Upper lobe of right lung (tissue), 1 donor: ENCODE measurements around the gene CCDC137. TPM values are rescaled to one million over a fixed set of nuclear protein-coding genes. Genes with fewer than 3 reads are reported as not detected.

ENCODE experiments used
- ATAC-seq: fragments of 200-7000 bp; cut with Tn5 transposase; one replicate; pipeline ENCODE4 v1.9.1; 2020; ENCODE audit warnings: mild to moderate bottlenecking, moderate library complexity
- DNase-seq: peaks from one replicate; pipeline ENCODE4 v3.0.0-alpha.2; 2020
- H3K27ac ChIP-seq: fragments of 200-600 bp; one replicate; pipeline ENCODE4 v1.8.0; 2022
- H3K27me3 ChIP-seq: fragments of 200-600 bp; one replicate; pipeline ENCODE4 v1.8.0; 2022; ENCODE audit warnings: mild to moderate bottlenecking
- H3K36me3 ChIP-seq: fragments of 200-600 bp; one replicate; pipeline ENCODE4 v1.8.0; 2022
- H3K4me1 ChIP-seq: fragments of 200-600 bp; one replicate; pipeline ENCODE4 v1.8.0; 2022
- H3K4me3 ChIP-seq: fragments of 200-600 bp; one replicate; pipeline ENCODE4 v1.8.0; 2022; ENCODE audit warnings: mild to moderate bottlenecking
- H3K9me3 ChIP-seq: fragments of 200-600 bp; one replicate; pipeline ENCODE4 v1.8.0; 2022
- intact Hi-C: fragments of 100-400 bp; cut with DNase I; formaldehyde crosslinking; loops from one replicate; pipeline ENCODE4 v1.11.0; 2022
- total RNA-seq: library from RNA; stranded (reverse); fragmentation: NEBNext Ultra II Directional; extraction: Animal tissue kit (Norgen Biotek cat#: 25700); gene quantifications from one replicate; pipeline ENCODE4 v1.2.1, GENCODE V29; 2021
- TF ChIP-seq, protein P1 (sequence below): fragments of 200-600 bp; IDR thresholded peaks from one replicate; pipeline ENCODE4 v1.8.0; 2022; ENCODE audit warnings: antibody characterized with exemption
- donor health status: DM: no; HTN: yes; CAD: no; lungs with severe emphysema.

Gene CCDC137
- total RNA-seq, 1 donor from 2014 or later: 13.7 TPM

DNA sequence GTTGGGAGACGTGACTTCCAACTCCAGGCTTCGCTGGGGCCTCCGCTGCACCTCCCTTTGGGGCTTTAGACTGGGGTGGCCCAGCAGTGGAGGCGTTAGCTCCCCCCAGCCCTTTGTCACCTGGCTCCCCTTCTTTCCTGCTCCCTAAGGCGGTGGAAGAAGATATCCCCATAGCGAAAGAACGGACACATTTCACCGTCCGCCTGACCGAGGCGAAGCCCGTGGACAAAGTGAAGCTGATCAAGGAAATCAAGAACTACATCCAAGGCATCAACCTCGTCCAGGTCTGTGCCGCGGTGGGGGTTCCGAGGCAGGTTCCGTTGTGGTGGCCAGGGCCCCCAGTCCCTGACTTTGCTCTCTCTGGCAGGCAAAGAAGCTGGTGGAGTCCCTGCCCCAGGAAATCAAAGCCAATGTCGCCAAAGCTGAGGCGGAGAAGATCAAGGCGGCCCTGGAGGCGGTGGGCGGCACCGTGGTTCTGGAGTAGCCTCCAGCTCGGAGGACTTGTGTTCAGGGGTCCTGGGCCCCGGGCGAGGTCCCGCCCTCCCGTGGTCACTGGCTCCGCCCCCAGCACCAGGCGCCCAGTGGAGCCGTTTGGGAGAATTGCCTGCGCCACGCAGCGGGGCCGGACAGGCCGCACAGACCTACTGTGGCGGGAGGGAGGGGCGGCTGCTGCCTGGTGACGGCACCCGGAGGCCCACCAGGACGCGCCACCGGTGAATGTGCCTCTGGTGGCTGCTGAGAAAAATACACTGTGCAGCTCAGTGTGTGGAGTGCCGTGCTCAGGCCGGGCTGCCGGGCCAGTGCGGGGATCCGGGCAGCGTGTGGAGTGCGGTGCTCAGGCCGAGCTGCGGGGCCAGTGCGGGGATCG lies 40.5 kb downstream of the CCDC137 start:
- ATAC-seq (no peak), DNase-seq (no peak)
- Histone ChIP-seq H3K27me3 (no peaks in the 10 kb centered on the region), H3K4me3 (no peak overlapping the region), H3K36me3 (peaks cover 30% of the 10 kb centered on the region), H3K9me3 (no peaks in the 10 kb centered on the region), H3K4me1 (peaks cover 30% of the 10 kb centered on the region), H3K27ac (no peak overlapping the region)
- intact Hi-C loops: no loop called here
- TF ChIP-seq, protein P1, sequence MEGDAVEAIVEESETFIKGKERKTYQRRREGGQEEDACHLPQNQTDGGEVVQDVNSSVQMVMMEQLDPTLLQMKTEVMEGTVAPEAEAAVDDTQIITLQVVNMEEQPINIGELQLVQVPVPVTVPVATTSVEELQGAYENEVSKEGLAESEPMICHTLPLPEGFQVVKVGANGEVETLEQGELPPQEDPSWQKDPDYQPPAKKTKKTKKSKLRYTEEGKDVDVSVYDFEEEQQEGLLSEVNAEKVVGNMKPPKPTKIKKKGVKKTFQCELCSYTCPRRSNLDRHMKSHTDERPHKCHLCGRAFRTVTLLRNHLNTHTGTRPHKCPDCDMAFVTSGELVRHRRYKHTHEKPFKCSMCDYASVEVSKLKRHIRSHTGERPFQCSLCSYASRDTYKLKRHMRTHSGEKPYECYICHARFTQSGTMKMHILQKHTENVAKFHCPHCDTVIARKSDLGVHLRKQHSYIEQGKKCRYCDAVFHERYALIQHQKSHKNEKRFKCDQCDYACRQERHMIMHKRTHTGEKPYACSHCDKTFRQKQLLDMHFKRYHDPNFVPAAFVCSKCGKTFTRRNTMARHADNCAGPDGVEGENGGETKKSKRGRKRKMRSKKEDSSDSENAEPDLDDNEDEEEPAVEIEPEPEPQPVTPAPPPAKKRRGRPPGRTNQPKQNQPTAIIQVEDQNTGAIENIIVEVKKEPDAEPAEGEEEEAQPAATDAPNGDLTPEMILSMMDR: no peak

DNA sequence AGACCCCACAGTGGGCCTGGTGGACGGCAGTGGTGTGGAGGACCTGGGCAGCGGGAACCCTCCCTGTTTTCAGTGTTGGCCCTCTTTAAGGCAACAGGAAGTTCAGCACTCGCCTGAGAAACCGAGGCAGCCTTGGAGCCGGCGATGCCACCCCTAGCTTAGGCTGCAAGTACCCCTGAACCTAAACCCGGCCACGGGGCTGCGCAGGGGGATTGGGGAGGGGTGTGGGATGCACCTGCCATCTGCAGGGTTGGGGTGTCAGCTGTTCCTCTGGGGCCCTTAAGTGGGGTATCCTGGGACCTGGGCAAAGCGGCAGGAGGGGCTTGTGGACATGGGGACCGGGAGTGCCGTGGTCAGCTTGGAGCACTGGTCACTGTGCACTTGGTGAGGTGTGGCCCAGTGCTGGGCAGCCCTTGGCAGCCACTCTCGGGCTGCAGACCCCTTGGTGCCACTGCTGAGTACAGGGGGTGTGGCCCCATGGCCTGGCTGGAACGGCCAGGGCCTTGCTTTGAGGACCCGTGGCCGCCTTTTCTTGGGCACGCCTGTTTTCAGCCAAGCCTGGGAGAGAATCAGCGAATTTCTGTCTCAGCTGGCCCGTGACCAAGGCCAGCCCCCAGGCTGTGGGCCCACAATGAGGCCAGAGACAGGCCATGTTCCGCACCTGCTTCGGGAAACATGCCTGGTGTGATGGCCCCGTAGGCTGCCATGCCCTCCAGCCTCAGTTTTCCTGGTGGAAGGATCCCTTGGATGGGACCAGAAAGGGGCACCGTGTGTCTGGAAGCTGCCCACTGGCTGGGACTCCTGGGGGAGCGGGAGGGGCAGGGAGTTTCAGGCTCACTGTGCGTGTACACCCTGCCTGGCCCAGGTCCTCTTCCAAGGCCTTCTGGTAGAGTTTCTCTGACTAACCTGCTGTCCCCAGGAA lies 41.4 kb downstream of the CCDC137 start:
- TF ChIP-seq, protein P1: no peak
- ATAC-seq: no peak
- Histone ChIP-seq H3K9me3 (no peaks in the 10 kb centered on the region), H3K27me3 (no peaks in the 10 kb centered on the region), H3K4me1 (peaks cover 28% of the 10 kb centered on the region), H3K4me3 (no peak overlapping the region), H3K27ac (no peak overlapping the region), H3K36me3 (peaks cover 30% of the 10 kb centered on the region)
- intact Hi-C loops: no loop called here
- no peak for DNase-seq

DNA sequence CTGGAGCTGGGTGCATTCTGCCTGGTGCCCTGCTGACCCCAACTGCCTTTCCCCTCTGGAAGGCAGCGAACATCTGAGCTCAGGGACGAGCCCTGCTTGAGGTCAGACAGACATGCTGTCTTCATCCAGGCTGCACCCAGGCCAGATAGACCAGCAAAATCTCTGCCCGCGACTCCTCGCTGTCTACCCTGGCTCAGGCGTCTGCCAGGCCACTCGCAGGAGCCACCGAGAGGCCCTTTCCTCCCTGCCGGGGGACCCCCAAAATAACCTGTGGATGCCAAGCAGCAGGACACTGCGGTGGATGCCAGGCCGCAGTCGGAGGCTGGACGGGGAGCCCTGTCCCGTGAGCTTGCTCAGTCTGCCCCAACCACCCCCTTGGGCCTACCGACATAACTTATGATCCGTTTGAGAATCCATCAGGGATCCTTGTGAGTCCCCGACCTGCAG lies 42.2 kb downstream of the CCDC137 start:
- H3K27ac ChIP-seq: no peak overlapping the region
- TF ChIP-seq, protein P1: no peak
- no peak overlapping the region for H3K4me3 ChIP-seq
- intact Hi-C loops: no loop called here
- H3K27me3 ChIP-seq: no peaks in the 10 kb centered on the region
- ATAC-seq (no peak), DNase-seq (no peak)
- H3K36me3 ChIP-seq: peaks cover 30% of the 10 kb centered on the region
- H3K4me1 ChIP-seq: peaks cover 35% of the 10 kb centered on the region
- H3K9me3 ChIP-seq: no peaks in the 10 kb centered on the region

DNA sequence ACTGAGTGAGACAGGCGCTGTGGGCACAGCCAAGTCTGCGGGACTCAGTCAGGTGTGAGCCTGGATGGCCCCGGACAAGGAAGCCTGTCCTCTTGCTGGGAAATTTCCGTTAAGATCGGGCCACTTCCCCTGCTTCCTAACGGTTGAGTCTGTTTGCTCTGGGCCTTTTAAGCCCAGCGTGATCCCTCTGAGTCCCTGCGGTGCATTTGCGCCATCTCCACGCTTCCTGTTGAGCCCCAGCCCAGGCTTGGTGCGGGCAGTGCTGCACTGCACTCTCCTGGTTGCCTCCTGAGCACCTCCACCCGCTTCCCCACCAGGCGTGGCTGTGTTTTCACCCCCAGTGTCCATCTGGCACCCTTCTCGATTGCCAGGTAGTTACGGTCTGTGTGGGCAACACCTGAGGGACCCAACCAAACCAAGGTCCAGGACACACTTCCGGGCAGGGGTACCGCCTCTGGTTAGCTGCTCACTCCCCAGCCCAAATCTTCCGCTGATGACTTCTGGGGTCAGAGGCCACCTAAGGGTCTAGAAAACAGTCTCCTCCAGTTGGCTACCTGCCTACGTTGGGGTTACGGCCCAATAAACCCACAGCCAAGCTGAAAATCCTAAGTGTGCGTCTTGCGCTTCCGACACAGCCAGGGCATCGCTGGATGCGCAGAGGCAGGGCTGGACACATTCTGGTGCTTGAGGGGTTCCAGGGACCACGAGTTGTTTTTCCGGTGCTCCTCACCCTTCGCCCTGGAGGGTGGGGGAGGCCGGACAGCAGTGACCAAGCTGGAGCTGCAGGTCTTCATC lies 44.2 kb downstream of the CCDC137 start:
- DNase-seq (no peak), ATAC-seq (no peak)
- Histone ChIP-seq H3K27ac (no peak overlapping the region), H3K9me3 (no peaks in the 10 kb centered on the region), H3K27me3 (no peaks in the 10 kb centered on the region), H3K4me1 (peaks cover 25% of the 10 kb centered on the region), H3K36me3 (peaks cover 19% of the 10 kb centered on the region), H3K4me3 (peak overlapping the region; percentile 75)
- TF ChIP-seq, protein P1: no peak
- intact Hi-C loops: no loop called here

DNA sequence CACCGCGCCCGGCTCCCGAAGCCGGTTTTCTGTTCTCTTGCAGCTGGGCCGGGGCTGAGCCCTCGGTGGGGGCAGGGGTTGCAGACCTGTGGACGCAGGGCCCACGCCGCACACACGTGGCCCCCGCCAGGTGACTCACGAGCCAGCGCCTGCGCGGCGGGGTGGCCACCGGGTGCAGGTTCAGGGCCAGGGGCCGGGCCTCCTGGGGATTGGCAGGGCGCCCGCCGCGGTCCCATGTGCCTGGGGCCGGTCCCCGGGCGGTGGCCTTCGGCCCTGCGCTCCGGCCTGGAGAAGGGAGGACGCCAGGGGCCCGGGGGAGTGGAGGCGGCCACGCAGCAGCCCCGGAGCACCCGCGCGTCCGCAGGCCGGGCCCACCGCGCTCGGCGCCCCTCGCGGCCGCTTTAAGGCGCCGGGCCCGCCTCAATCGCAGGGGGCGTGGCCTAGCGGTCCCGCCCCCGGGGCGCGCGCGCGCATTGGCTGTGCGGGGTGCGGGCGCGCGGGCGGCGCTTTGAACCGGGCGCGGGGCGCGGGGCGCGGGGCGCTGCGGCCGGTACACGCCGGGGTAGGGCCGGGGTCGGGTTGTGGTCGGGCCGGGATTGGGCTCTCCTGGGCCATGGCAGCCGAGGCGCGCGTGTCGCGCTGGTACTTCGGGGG lies 45.4 kb downstream of the CCDC137 start, which contains the start of gene SLC25A10:
SLC25A10 (plus strand) TSS at position 471 of the 654 bp plus-strand sequence; CDS start at position 614, 143 bp downstream.
- Histone ChIP-seq H3K27ac (peak within 1 kb of the TSS; percentile 47), H3K27me3 (no peaks in the 10 kb centered on the region), H3K4me1 (peaks cover 25% of the 10 kb centered on the region), H3K36me3 (peaks cover 8% of the 10 kb centered on the region), H3K4me3 (peak within 1 kb of the TSS; percentile 75), H3K9me3 (no peaks in the 10 kb centered on the region)
- intact Hi-C loops: no loop called here
- TF ChIP-seq, protein P1: no peak
- DNase-seq (peak; percentile 93), ATAC-seq (peak; percentile 87)
